GM12864 (cell line): Measurements from ENCODE around the gene TMEM145.

Experiments used
- DNase-seq: peaks from one replicate; pipeline ENCODE4 v3.0.0-alpha.2; 2011; ENCODE audit warnings: low read depth
- H3K4me3 ChIP-seq: 2 replicates; pipeline ENCODE4 v1.5.1; 2011; ENCODE audit warnings: mild to moderate bottlenecking, low read depth, low read length, control low read depth
- TF ChIP-seq, protein P1 (sequence below): IDR thresholded peaks from 2 replicates; pipeline ENCODE4 v1.5.1; 2011; ENCODE audit warnings: low read depth, mild to moderate bottlenecking, moderate library complexity, low read length, control low read depth, inconsistent platforms; ENCODE audit errors: missing control alignments

Gene TMEM145

DNA sequence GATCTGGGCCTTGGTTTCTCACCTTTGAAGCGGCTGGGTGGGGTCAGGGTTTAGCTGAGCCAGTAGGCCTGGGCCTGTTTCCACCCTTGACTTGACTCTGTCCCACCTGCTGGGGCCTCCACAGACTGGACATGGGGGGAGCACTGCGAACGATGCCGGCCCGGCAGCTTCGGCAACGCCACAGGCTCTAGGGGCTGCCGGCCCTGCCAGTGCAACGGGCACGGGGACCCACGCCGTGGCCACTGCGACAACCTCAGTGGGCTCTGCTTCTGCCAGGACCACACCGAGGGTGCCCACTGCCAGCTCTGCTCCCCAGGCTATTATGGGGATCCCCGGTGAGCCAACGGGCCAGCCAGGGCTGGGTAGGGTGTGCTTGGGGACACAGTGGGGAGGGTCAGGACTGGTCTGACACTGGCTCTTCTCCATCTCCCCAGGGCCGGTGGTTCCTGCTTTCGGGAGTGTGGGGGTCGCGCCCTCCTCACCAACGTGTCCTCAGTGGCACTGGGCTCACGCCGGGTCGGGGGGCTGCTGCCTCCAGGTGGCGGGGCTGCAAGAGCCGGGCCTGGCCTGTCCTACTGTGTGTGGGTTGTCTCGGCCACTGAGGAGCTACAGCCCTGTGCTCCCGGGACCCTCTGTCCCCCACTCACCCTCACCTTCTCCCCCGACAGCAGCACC is 40.4 kb downstream of the TMEM145 start:
- no peak overlapping the region for H3K4me3 ChIP-seq

DNA sequence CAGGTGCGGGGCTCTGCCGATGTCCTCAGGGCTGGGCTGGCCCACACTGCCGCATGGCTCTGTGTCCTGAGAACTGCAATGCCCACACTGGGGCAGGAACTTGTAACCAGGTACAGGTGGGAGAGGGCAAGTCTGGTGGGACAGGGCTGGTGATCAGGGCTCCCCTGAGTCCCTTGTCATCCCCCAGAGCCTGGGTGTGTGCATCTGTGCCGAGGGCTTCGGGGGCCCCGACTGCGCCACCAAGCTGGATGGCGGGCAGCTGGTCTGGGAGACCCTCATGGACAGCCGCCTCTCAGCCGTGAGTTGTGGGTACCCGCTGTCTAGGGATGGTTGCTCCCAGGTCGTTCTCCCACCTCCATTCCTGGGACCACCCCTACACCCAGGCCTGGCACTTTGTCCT is 42.8 kb downstream of the TMEM145 start:
- no peak overlapping the region for H3K4me3 ChIP-seq
- TF ChIP-seq, protein P1, sequence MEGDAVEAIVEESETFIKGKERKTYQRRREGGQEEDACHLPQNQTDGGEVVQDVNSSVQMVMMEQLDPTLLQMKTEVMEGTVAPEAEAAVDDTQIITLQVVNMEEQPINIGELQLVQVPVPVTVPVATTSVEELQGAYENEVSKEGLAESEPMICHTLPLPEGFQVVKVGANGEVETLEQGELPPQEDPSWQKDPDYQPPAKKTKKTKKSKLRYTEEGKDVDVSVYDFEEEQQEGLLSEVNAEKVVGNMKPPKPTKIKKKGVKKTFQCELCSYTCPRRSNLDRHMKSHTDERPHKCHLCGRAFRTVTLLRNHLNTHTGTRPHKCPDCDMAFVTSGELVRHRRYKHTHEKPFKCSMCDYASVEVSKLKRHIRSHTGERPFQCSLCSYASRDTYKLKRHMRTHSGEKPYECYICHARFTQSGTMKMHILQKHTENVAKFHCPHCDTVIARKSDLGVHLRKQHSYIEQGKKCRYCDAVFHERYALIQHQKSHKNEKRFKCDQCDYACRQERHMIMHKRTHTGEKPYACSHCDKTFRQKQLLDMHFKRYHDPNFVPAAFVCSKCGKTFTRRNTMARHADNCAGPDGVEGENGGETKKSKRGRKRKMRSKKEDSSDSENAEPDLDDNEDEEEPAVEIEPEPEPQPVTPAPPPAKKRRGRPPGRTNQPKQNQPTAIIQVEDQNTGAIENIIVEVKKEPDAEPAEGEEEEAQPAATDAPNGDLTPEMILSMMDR, result no peak
- DNase-seq, result no peak

More for the DNA sequence above, 40.4 kb downstream of the TMEM145 start:
- DNase-seq, result no peak
- TF ChIP-seq, protein P1, result no peak

DNA sequence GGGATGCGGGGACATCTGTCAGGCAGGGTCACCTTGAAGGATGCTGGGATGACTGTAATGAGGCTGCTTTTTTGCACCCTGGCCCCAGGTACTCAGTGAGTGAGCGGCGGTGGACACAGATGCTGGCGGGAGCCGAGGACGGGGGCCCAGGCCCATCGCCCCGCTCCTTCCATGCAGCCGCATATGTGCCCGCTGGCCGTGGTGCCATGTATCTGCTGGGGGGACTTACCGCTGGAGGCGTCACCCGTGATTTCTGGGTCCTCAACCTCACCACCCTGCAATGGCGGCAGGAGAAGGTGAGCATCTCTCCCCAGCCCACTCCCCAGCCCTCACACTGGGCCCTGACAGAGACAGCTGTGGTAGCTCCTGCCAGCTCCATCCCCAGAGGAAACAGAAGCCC is 43.6 kb downstream of the TMEM145 start:
- no peak overlapping the region for H3K4me3 ChIP-seq
- DNase-seq, result no peak
- TF ChIP-seq, protein P1, result no peak

DNA sequence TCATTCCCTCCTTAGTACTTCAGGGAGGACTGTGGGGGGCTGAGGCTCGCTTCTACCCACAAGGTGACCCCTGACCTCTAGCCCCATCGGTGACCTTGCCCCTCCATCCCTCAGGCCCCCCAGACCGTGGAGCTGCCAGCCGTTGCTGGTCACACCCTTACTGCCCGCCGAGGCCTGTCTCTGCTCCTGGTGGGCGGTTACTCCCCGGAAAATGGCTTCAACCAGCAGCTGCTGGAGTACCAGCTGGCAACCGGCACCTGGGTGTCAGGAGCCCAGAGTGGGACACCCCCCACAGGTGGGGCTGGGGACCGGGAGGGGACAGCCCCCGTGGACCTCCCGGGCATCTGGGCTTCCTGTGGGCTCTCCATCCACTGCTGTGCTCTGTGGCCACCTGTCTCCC is 44.2 kb downstream of the TMEM145 start:
- no peak overlapping the region for H3K4me3 ChIP-seq
- TF ChIP-seq, protein P1, result no peak
- DNase-seq, result no peak

DNA sequence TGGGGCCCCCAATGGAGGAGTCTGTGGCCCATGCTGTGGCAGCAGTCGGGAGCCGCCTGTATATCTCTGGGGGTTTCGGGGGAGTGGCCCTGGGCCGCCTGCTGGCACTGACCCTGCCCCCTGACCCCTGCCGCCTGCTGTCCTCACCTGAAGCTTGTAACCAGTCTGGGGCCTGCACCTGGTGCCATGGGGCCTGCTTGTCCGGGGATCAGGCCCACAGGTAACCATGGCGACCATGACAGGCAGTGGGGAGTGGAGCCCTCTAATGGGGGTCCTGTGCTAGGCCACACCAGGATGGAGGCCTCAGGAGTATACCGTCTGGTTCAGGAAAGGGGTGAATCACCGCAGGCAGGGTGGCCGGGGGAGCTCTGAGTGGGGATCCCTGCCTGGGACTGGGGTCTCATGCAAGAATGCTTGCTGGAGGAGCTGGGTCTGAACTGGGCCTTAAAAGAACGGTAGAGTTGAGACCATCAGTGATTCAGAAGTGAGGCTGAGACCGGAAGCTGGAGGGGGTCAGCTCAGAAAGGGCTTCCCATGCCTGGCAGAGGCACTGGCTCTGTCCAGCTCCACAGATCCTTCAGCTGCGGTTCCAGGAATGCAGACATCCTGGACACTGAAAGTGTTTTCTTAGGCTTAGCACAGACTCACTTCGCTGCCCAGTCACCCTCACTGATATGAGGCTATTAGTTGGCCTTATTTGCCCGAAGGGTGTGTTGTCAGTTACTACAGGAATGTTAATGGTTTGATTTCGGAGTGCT is 47.9 kb downstream of the TMEM145 start:
- DNase-seq, result no peak
- no peak overlapping the region for H3K4me3 ChIP-seq
- TF ChIP-seq, protein P1, result no peak

DNA sequence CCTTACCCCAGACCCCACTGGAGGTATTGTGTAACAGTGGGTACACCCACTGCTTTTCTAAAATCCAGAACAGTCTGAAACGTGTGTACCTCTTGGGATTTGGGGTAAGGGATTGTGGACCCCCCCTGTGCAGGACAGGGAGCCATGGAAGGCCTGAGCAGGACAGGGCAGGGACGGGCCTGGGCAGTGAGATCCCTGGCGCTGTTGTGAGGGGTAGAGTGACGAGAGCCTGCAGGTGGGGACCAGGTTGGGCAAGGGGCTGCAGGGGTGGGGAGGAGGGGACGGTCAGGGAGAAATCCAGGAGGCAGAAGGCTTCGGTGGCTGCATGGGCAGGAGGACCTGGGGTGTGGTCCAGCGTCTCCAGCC is 48.4 kb downstream of the TMEM145 start:
- TF ChIP-seq, protein P1, result no peak
- DNase-seq, result no peak
- no peak overlapping the region for H3K4me3 ChIP-seq
